Subcutaneous adipose tissue (tissue), 4 donors: Measurements from ENCODE around the gene SIAH1. TPM values are rescaled to one million over a fixed set of nuclear protein-coding genes. Genes with fewer than 3 reads are reported as not detected.

Experiments used
- CTCF ChIP-seq: fragments of 450-650 bp; IDR thresholded peaks from one replicate; pipeline ENCODE4 v1.5.1; 2016; ENCODE audit warnings: low read depth, mild to moderate bottlenecking, control low read depth, antibody characterized with exemption, moderate library complexity
- total RNA-seq, 4 donors: library from RNA; depleted of rRNA; stranded (reverse); fragments of >200 nt; gene quantifications; one replicate each; pipeline ENCODE4 v1.1.0, GENCODE V29; 2016

The SIAH1 gene
- total RNA-seq, 4 donors from 2014 or later = 36.3 to 50.9 (median 41.9) TPM

GRCh38 chr16:48330189-48330840 is 54.9 kb downstream of the SIAH1 start:
- no peak for TF ChIP-seq CTCF

DNA sequence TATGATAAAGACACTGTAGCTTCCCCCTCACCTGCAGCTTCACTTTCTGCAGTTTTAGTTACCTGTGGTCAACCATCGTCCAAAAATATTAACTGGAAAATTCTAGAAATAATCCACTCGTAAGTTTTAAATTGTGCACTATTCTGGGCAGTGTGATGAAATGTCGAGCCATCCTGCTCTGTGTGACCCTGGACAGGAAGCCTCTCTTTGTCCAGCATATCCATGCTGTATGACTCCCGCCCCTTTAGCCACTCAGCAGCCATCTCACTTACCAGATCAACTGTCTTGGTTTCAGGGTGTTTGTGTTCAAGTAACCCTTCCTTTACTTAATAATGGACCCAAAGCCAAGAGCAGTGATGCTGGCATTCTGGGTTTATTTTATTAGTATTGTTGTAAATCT is 56.1 kb downstream of the SIAH1 start:
- TF ChIP-seq CTCF = no peak

DNA sequence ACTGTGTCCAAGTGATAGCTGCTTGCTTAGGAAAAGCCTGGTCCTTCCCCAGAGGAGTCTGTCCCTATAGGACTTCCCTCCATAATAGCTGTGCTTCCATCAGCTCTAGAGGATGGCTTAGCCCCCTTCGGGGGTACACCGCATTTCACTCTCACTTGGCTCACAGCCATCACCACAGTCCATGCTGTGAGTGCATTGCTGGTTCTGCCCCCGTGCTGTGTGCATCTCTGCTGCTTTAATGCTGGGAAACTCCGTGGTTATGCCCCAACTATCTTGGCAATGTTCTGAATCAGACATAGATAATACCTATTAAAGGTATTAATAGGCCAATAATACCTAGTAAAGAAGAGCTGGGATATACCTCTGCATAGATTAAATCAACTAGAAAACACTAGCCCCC is 58.3 kb downstream of the SIAH1 start:
- no peak for TF ChIP-seq CTCF

DNA sequence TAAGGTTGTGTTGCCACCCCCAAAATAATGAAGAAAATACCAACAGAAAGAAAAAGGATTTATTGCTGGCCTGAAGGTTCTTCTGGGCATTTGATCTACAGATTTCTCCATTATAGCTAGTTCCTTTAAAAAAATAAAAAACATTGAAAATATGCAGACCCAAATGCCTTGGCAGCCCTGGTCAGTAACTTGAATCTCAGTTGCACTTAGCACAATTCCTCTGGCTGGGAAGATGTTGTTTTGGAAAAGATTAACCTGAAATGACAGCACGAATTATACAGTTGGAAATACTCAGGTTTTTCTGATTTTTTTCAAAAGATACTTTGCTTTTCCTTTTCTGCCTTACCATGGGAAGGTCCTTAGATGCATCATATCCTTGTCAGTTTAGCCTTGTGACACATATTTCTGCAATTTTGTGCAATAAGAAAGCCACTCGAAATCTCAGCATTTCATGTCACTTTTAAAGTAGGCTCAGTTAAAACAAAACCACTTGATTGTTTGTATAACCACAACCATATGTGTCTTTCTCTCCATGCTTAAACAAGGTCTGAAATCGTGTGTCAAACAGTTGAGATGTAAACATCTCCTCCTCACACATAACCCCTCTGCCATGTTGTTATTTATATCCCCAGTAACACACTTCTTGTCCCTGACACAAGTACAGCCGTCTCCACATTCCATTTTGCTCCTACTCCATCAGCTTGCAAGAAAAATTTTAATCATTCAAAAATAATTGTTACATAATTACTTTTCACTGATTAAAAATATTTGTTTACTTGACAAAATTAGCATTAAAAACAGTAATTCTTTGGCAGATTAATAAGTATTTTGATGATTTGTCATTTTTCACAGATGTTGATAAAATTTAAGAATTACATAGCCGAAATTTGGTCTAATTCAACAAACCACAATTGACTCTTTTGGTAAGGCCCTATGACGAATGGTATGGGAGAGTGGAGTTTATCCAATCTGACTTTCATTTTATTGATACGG is 61.1 kb downstream of the SIAH1 start:
- no peak for TF ChIP-seq CTCF

- no peak for TF ChIP-seq CTCF
Measured at GRCh38 chr16:48321317-48322036, 63.7 kb downstream of the SIAH1 start.

DNA sequence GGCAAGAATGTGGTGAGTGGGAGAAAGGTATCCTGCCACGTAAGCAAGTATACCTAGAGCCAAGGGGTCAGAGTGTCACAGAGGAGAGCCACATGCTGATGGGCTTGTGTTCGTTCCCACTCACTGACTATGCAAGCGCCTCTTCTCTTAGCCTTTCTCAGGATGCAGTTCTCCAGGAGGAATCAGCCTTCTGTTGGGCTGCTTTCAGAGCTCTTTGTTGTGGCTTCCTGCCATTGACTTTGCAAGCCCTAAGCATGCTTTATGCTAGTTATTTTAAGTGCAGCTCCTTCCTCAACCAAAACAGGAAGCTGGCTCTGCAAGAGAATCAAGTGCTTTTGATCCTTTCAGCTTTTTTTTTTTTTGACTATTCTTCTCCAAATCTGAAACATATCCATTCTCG is 66.6 kb downstream of the SIAH1 start:
- TF ChIP-seq CTCF = no peak
